ENCODE results near the gene SBF2.

Gene SBF2

DNA sequence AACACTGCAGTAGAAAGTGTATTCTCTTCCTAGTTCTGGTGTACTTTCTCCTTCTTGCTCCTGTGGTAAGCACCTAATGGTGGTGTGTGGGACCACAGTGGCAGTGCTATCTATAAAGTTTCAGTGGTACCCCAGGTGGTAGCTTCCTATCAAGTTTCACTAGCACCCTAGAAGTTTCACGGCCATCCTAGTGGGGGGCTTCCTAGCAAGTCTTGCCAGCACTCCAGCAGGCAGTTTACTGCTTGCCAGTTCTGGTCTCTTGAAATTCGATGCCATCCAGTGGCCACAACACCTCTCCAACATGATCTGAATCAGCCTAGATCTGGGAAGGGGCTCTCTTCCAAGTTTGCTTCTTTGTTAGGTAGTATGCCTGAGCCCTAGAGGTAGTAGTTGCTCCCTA, 400.5 kb downstream of the SBF2 start:
- TF ChIP-seq, protein P1, sequence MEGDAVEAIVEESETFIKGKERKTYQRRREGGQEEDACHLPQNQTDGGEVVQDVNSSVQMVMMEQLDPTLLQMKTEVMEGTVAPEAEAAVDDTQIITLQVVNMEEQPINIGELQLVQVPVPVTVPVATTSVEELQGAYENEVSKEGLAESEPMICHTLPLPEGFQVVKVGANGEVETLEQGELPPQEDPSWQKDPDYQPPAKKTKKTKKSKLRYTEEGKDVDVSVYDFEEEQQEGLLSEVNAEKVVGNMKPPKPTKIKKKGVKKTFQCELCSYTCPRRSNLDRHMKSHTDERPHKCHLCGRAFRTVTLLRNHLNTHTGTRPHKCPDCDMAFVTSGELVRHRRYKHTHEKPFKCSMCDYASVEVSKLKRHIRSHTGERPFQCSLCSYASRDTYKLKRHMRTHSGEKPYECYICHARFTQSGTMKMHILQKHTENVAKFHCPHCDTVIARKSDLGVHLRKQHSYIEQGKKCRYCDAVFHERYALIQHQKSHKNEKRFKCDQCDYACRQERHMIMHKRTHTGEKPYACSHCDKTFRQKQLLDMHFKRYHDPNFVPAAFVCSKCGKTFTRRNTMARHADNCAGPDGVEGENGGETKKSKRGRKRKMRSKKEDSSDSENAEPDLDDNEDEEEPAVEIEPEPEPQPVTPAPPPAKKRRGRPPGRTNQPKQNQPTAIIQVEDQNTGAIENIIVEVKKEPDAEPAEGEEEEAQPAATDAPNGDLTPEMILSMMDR (IDR thresholded peaks at IDR 0.05; ENCODE audit: low read depth, low read length, missing control alignments) = peak; percentile 3
- in situ Hi-C loops (cut with HindIII; ENCODE audit: low sequenced_read_pairs) = no loop called here
- peak; percentile 34 for DNase-seq (ENCODE audit: low read depth)
- H3K4me3 ChIP-seq (ENCODE audit: low read depth, low read length) = no peak overlapping the region

DNA sequence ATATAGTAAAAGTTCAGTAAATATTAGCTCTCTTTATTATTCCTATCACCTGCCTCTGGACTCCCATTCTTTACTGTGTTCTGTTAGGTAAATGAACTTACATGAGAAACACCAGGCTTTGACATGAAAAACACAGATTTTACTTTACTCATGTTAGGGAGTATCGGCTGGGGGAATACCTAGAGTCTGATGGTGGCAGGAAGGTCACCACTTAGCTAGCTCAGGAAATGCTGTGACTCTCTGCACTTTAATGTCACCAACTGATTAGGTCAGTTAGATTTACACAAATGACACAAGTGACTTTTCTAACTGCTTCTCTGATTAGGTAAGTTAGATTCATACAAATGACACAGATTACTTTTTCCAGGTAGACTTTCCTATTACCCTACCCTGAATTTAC, 405.1 kb downstream of the SBF2 start:
- in situ Hi-C loops (cut with HindIII; ENCODE audit: low sequenced_read_pairs) = no loop called here

DNA sequence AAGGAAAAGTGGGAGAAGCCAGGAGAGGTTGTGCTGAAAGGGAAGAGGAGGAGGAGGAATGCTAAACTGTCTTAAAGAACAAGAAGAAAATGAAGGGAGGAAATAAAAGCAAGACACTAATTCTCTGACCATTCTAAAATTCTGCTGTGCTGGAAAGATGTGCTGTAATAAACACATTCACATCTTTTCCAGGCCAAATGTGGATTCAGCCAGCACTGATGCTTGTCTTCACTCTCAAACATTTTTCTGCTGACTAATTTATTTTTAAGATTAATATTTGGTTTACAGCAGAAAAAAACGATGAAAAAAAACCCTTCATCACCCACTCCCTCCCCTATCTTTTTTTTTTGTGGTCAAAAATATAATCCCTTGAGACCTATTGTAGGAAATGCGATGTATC, 406.5 kb downstream of the SBF2 start:
- in situ Hi-C loops (cut with HindIII; ENCODE audit: low sequenced_read_pairs) = no loop called here
- no peak overlapping the region for H3K4me3 ChIP-seq (ENCODE audit: low read depth, low read length)
- no peak for DNase-seq (ENCODE audit: low read depth)
- TF ChIP-seq, protein P1 (IDR thresholded peaks at IDR 0.05; ENCODE audit: low read depth, low read length, missing control alignments) = no peak

More for the DNA sequence above, 405.1 kb downstream of the SBF2 start:
- TF ChIP-seq, protein P1 (IDR thresholded peaks at IDR 0.05; ENCODE audit: low read depth, low read length, missing control alignments) = no peak
- DNase-seq (ENCODE audit: low read depth) = no peak
- no peak overlapping the region for H3K4me3 ChIP-seq (ENCODE audit: low read depth, low read length)

DNA sequence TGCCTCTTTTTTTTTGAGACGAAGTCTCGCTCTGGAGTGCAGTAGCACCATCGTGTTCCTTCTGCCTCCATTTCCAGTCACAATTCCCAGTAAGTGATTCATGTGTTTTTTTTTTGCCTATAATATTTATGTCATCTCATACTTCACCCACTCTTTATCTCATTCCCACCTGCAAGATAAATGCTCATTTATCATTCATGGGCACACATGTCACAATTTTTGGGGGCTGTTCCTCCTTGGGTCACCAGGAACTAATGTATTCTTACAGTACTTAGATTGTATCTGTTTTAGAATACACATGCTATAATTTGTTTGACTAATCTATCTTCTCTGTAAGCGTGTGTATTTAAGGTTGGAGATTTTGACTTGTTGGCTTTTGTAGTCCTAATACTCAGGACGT, 407.4 kb downstream of the SBF2 start:
- TF ChIP-seq, protein P1 (IDR thresholded peaks at IDR 0.05; ENCODE audit: low read depth, low read length, missing control alignments) = no peak
- in situ Hi-C loops (cut with HindIII; ENCODE audit: low sequenced_read_pairs) = no loop called here
- H3K4me3 ChIP-seq (ENCODE audit: low read depth, low read length) = no peak overlapping the region
- no peak for DNase-seq (ENCODE audit: low read depth)

DNA sequence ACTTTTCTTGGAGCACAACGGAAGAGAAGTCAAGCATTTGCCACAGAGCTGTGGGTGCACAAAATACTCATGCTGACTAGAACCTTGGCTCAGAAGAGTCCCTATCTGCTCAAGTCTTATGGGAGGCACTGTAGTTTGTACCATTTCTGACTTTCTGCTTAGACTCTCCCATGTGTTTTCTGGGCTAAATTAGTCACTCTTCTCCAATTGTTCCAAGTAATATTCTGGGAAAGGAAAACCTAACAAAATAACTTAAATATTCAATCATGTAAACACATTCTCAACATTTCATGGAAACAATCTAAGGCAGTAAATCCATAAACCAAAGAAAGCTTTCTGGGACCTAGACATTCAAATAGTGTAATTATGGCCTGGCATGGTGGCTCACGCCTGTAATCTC, 409.4 kb downstream of the SBF2 start:
- TF ChIP-seq, protein P1 (IDR thresholded peaks at IDR 0.05; ENCODE audit: low read depth, low read length, missing control alignments) = no peak
- in situ Hi-C loops (cut with HindIII; ENCODE audit: low sequenced_read_pairs) = no loop called here
- DNase-seq (ENCODE audit: low read depth) = no peak
- H3K4me3 ChIP-seq (ENCODE audit: low read depth, low read length) = no peak overlapping the region

DNA sequence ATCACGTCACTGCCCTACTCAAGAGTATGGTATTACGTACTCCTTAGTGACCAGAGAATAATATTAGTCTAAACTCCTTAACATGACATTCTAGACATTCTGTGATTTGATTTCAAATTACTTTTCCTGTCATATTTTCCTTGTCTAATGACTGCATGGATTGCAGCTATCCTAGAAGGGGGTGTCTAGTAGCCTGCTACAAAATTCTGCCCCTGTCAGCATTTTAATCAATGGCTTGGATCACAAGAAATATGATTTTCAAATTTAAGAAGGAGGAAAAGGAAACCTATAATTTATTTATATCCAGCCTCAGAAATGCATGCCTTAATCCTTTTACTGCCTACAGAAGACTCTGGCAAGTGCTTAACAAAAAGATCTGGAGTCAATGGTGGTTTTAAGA, 413.4 kb downstream of the SBF2 start:
- no peak overlapping the region for H3K4me3 ChIP-seq (ENCODE audit: low read depth, low read length)
- DNase-seq (ENCODE audit: low read depth) = no peak
- TF ChIP-seq, protein P1 (IDR thresholded peaks at IDR 0.05; ENCODE audit: low read depth, low read length, missing control alignments) = no peak
- in situ Hi-C loops (cut with HindIII; ENCODE audit: low sequenced_read_pairs) = no loop called here

DNA sequence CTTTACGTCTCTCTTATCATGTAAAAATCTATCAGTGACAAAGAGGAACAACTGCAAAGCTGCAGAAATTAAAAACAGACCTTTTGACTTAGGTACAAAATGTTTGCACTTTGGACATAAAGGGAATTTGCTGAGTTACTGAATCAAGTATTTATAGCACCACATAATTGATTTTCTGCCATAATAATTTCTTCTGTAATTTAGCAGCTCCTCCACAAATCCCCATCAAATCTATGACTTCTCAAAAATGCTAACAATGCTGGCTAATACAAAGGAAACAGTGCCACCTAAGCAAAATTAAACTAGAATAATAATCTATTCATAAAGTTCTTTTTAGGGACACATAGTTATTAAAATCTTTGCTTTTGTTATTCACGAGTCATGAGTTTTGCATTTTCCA, 415.1 kb downstream of the SBF2 start:
- no peak for DNase-seq (ENCODE audit: low read depth)
- in situ Hi-C loops (cut with HindIII; ENCODE audit: low sequenced_read_pairs) = no loop called here
- TF ChIP-seq, protein P1 (IDR thresholded peaks at IDR 0.05; ENCODE audit: low read depth, low read length, missing control alignments) = no peak
- no peak overlapping the region for H3K4me3 ChIP-seq (ENCODE audit: low read depth, low read length)
